Breast epithelium (tissue), 3 donors: Measurements from ENCODE around the gene QRFP.

Experiments
- CTCF ChIP-seq, 3 donors: fragments of 450-650 bp; IDR thresholded peaks; one replicate each; pipeline ENCODE4 v1.5.1; 2016 to 2017; ENCODE audit warnings: antibody characterized with exemption in 3 of 3, mild to moderate bottlenecking in 3 of 3, moderate library complexity in 3 of 3
- POLR2A ChIP-seq: fragments of 450-650 bp; IDR thresholded peaks from one replicate; pipeline ENCODE4 v1.6.1; 2016; ENCODE audit warnings: antibody characterized with exemption, mild to moderate bottlenecking, moderate library complexity
- POLR2AphosphoS5 ChIP-seq, 3 donors: sonication (generic); formaldehyde crosslinking; IDR thresholded peaks; one replicate each; pipeline ENCODE4 v1.6.1; 2017; ENCODE audit warnings: antibody characterized with exemption in 3 of 3

- TF ChIP-seq CTCF (IDR thresholded peaks at IDR 0.05) (no peak), POLR2A (no peak), POLR2AphosphoS5 (IDR thresholded peaks at IDR 0.05) (no peak)
Measured at GRCh38 chr9:130906735-130907416, 10.3 kb upstream of the QRFP start.
